ENCODE results near the gene CCDC33.

The CCDC33 gene

DNA sequence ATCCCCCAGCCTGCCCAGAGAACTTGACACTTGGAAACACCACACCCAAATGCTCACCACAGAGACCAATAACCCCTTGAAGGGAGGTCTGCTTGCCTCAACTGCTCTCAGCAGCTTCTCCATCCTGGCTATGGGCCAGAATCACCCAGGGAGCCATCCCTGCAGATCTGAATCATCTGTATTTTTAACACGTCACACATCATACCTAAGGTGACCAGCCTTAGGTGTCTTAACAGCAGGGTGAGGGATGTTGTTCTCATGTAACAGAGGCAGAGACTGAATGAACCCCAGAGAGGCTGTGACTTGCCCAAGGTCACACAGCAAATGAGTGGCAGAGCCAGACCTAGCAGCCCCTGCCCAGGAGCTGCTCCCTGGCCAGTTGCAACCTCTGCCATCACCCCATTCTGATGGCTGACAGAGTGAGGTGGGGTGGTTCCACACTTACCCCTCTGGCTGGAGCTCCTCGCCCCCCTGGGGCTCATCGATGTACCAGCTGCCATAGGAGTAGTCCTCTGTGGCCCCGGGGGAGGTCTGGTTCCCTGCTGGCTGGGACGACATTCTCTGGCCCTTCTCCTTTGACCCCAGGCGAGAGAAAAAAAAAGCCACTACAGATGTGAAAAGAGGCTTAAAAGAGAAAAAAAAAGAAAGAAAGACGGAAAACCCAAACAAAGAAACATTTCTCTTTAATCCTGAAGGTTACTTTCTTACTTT, 34.3 kb upstream of the CCDC33 start:
- ChIA-PET POLR2A (ENCODE audit: low non-redundant PET) (no interaction called here), CTCF (interaction anchor here (0.6 kb wide), 2 partner anchors 139 to 261 kb away, joined by 3 read pairs; no protein-coding TSS in a partner anchor)
- H3K27ac ChIP-seq, result no peak overlapping the region; the same call in 1 of the 2 replicates
- peak; percentile 69 for DNase-seq (ENCODE audit: low spot score)
- TF ChIP-seq, protein P1, sequence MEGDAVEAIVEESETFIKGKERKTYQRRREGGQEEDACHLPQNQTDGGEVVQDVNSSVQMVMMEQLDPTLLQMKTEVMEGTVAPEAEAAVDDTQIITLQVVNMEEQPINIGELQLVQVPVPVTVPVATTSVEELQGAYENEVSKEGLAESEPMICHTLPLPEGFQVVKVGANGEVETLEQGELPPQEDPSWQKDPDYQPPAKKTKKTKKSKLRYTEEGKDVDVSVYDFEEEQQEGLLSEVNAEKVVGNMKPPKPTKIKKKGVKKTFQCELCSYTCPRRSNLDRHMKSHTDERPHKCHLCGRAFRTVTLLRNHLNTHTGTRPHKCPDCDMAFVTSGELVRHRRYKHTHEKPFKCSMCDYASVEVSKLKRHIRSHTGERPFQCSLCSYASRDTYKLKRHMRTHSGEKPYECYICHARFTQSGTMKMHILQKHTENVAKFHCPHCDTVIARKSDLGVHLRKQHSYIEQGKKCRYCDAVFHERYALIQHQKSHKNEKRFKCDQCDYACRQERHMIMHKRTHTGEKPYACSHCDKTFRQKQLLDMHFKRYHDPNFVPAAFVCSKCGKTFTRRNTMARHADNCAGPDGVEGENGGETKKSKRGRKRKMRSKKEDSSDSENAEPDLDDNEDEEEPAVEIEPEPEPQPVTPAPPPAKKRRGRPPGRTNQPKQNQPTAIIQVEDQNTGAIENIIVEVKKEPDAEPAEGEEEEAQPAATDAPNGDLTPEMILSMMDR (conservative IDR thresholded peaks at IDR 0.05; ENCODE audit: low read depth), result no peak

DNA sequence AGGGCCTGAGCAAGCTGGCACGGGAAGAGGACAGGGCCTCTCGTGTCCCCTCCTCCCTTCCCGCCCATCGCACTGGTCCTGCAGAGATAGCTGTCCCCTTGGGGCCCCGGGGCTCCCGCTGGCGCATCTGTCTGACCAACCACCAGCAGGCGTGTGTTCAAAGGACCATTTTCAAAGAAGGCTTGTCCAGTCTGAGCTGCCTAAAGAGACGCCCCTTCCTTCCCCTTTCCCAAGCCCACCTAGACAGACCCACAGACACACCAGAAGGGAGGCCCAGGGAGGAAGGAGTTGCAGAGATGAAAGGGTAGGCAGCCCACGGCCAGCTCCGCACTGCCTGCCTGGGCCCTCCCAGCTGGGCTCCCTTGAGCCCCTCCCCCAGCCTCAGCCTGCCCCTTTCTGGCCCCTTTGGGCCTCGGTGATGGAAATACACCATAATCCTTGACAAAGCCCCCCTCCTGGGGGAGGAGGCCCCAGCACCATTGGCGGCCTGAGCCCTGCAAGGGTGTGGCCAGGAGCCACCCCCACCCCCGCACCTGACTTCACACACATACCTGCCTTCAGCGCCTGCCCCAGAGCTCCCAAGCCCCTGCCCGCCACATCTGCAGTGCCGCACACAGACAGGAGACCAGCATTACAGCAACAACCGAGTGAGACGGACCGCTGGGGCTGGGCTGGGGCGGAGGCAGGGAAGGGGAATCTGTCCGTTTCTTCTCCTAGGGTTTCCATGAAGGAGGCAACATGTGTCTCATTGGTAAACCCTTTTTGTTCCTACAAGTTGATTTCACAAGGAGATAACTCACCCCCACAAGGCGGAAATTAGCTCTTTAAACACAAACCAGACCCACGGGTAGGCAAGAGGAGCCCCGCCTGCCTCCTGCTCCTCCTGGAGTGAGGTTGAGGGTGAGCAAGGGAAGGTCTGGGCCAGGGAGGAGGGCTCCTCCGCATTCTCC, 33.4 kb upstream of the CCDC33 start, which contains the start of gene STRA6:
Gene STRA6 (minus strand): TSS at position 336 of the 950 bp plus-strand sequence. CDS start 520 bp downstream, outside the sequence.
- CTCF ChIA-PET, result interaction anchor here (0.6 kb wide), 3 partner anchors 138 to 568 kb away, joined by 3 to 7 read pairs (median 3); no protein-coding TSS in a partner anchor
- POLR2A ChIA-PET (ENCODE audit: low non-redundant PET), result interaction anchor here (0.6 kb wide), 1 partner anchor 77 kb away, joined by 3 read pairs; no protein-coding TSS in a partner anchor
- H3K27ac ChIP-seq, result no peak within 1 kb of the TSS
- DNase-seq (ENCODE audit: low spot score), result no peak
- TF ChIP-seq, protein P1 (conservative IDR thresholded peaks at IDR 0.05; ENCODE audit: low read depth), result no peak

- no peak for DNase-seq (ENCODE audit: low spot score)
- TF ChIP-seq, protein P1 (conservative IDR thresholded peaks at IDR 0.05; ENCODE audit: low read depth), result no peak
- H3K27ac ChIP-seq, result no peak overlapping the region
- ChIA-PET CTCF (no interaction called here), POLR2A (ENCODE audit: low non-redundant PET) (no interaction called here)
These were observed 32.2 kb upstream of the CCDC33 start for GRCh38 chr15:74203914-74204431.

- ChIA-PET CTCF (no interaction called here), POLR2A (ENCODE audit: low non-redundant PET) (no interaction called here)
- TF ChIP-seq, protein P1 (conservative IDR thresholded peaks at IDR 0.05; ENCODE audit: low read depth), result no peak
- no peak overlapping the region for H3K27ac ChIP-seq
- DNase-seq (ENCODE audit: low spot score), result no peak
These were observed 30.6 kb upstream of the CCDC33 start for GRCh38 chr15:74205582-74205947.

DNA sequence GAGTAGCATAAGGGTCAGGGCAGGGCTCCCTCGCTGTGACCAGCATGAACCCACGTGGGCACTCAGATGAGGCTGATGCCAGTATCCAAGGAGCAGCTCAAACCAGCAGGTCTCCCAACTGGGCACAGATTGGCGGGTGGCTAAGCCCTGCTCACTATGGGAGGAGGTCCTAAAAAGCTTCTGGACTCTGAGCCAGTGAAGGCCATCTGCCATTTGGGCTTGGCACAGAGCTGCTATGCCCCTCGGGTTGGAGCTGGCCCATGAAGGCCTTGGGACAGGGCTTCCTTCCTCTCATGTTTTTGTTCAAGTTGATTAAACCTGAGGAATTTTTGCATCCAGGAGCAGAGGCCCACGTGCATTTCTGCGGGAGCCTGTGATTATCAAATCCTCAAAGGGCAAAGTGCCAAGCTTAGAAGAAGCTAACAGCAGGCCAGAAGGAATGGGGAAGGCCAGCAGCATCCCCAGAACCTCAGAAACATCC, 29.3 kb upstream of the CCDC33 start:
- TF ChIP-seq, protein P1 (conservative IDR thresholded peaks at IDR 0.05; ENCODE audit: low read depth), result no peak
- DNase-seq (ENCODE audit: low spot score), result no peak
- CTCF ChIA-PET, result no interaction called here
- no peak overlapping the region for H3K27ac ChIP-seq
- POLR2A ChIA-PET (ENCODE audit: low non-redundant PET), result interaction anchor here (0.5 kb wide), 1 partner anchor 33 kb away, joined by 3 read pairs; the partner anchor contains the start of gene ISLR

Data from RWPE1 (cell line).